ENCODE results near the gene DNAH6. TPM values are rescaled to one million over a fixed set of nuclear protein-coding genes. Genes with fewer than 3 reads are reported as not detected.

The DNAH6 gene
- total RNA-seq, 1 experiment from 2014 or later: 0.32 TPM

GRCh38 chr2:84654414-84654813 lies 138.1 kb downstream of the DNAH6 start:
- Mint-ChIP-seq H3K4me3 (ENCODE audit: unreplicated experiment) (no peak overlapping the region), H3K9me3 (ENCODE audit: unreplicated experiment) (no peaks in the 10 kb centered on the region), H3K27me3 (ENCODE audit: insufficient read depth, unreplicated experiment) (peaks cover under 1% of the 10 kb centered on the region), H3K36me3 (ENCODE audit: insufficient read depth, unreplicated experiment) (no peaks in the 10 kb centered on the region), H3K4me1 (ENCODE audit: low read depth, unreplicated experiment) (no peaks in the 10 kb centered on the region), H3K27ac (ENCODE audit: unreplicated experiment) (no peak overlapping the region)
- Histone ChIP-seq H3K9me3 (no peaks in the 10 kb centered on the region), H3K27me3 (replicated peaks; ENCODE audit: control insufficient read depth, insufficient read depth, low read length) (no peaks in the 10 kb centered on the region), H3K36me3 (ENCODE audit: control insufficient read depth, insufficient read depth, low read length) (no peaks in the 10 kb centered on the region), H3K4me3 (ENCODE audit: low read depth, low read length) (no peak overlapping the region), H3K4me1 (no peaks in the 10 kb centered on the region)
- BruUV-seq (replicated peaks): no TSS peak
- POLR2A ChIA-PET: no interaction called here
- no peak for DNase-seq
- TF ChIP-seq CTCF (IDR thresholded peaks at IDR 0.05; ENCODE audit: insufficient read depth in 1 of 2, low read depth in 1 of 2, low read length in 1 of 2, severe bottlenecking in 1 of 2, unreplicated experiment in 1 of 2): no peak
- CTCF ChIA-PET: no interaction called here
- intact Hi-C loops (cut with micrococcal nuclease; ENCODE audit: unreplicated experiment): no loop called here

DNA sequence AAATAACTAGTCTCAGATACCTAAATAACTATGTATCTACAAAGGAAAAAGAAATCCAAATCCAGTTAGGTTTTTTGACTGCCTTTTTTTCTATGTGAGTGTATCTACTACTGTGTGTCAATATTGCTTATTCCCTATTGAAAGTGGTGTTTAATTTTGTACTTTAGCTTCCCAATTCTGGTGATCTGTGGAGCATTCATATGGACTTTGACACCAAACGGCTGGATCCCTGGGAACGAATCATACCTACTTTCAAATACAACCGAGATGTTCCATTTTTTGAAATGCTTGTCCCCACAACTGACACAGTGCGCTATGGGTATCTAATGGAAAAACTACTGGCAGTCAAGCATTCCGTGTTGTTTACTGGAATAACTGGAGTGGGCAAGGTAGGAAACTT lies 152.8 kb downstream of the DNAH6 start:
- no peaks in the 10 kb centered on the region for H3K9me3 Mint-ChIP-seq (ENCODE audit: unreplicated experiment)

DNA sequence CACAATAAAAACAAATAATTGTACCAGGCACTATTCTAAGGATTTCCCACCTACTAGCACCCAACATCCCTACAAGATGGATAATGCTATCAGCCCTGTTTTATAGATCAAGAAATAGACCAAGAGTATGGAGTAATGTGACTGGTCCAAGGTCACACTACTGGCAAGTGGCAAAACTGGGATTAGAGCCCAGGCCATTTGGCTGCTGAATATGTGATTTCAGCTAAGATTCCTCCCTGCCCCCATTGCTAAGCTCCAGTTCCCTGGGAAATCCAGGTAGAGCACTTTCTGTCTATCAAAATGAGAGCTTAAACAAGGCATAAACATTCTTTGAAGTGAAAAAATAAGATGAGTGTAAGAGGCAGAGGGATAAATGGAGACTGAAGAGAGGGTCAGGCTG lies 157.8 kb downstream of the DNAH6 start:
- DNase-seq: no peak
- H3K27me3 Mint-ChIP-seq (ENCODE audit: insufficient read depth, unreplicated experiment): peaks cover 9% of the 10 kb centered on the region
- no TSS peak for BruUV-seq (replicated peaks)
- Histone ChIP-seq H3K27me3 (replicated peaks; ENCODE audit: control insufficient read depth, insufficient read depth, low read length) (no peaks in the 10 kb centered on the region), H3K4me3 (ENCODE audit: low read depth, low read length) (no peak overlapping the region), H3K36me3 (ENCODE audit: control insufficient read depth, insufficient read depth, low read length) (no peaks in the 10 kb centered on the region), H3K4me1 (no peaks in the 10 kb centered on the region), H3K9me3 (no peaks in the 10 kb centered on the region)
- intact Hi-C loops (cut with micrococcal nuclease; ENCODE audit: unreplicated experiment): no loop called here
- ChIA-PET POLR2A (no interaction called here), CTCF (no interaction called here)
- no peaks in the 10 kb centered on the region for H3K9me3 Mint-ChIP-seq (ENCODE audit: unreplicated experiment)
- TF ChIP-seq CTCF (IDR thresholded peaks at IDR 0.05; ENCODE audit: insufficient read depth in 1 of 2, low read depth in 1 of 2, low read length in 1 of 2, severe bottlenecking in 1 of 2, unreplicated experiment in 1 of 2): no peak
- H3K4me3 Mint-ChIP-seq (ENCODE audit: unreplicated experiment): no peak overlapping the region
- no peaks in the 10 kb centered on the region for H3K4me1 Mint-ChIP-seq (ENCODE audit: low read depth, unreplicated experiment)
- H3K27ac Mint-ChIP-seq (ENCODE audit: unreplicated experiment): no peak overlapping the region
- H3K36me3 Mint-ChIP-seq (ENCODE audit: insufficient read depth, unreplicated experiment): no peaks in the 10 kb centered on the region

More for the DNA sequence above, 152.8 kb downstream of the DNAH6 start:
- H3K4me3 Mint-ChIP-seq (ENCODE audit: unreplicated experiment): no peak overlapping the region
- H3K4me1 Mint-ChIP-seq (ENCODE audit: low read depth, unreplicated experiment): no peaks in the 10 kb centered on the region
- Histone ChIP-seq H3K36me3 (ENCODE audit: control insufficient read depth, insufficient read depth, low read length) (no peaks in the 10 kb centered on the region), H3K9me3 (no peaks in the 10 kb centered on the region), H3K4me1 (no peaks in the 10 kb centered on the region), H3K4me3 (ENCODE audit: low read depth, low read length) (no peak overlapping the region), H3K27me3 (replicated peaks; ENCODE audit: control insufficient read depth, insufficient read depth, low read length) (no peaks in the 10 kb centered on the region)
- CTCF ChIA-PET: interaction anchor here (0.5 kb wide), 1 partner anchor 544 kb away, joined by 3 read pairs; no protein-coding TSS in a partner anchor
- peaks cover 9% of the 10 kb centered on the region for H3K27me3 Mint-ChIP-seq (ENCODE audit: insufficient read depth, unreplicated experiment)
- BruUV-seq (replicated peaks): no TSS peak
- intact Hi-C loops (cut with micrococcal nuclease; ENCODE audit: unreplicated experiment): no loop called here
- POLR2A ChIA-PET: no interaction called here
- H3K36me3 Mint-ChIP-seq (ENCODE audit: insufficient read depth, unreplicated experiment): no peaks in the 10 kb centered on the region
- no peak for TF ChIP-seq CTCF (IDR thresholded peaks at IDR 0.05; ENCODE audit: insufficient read depth in 1 of 2, low read depth in 1 of 2, low read length in 1 of 2, severe bottlenecking in 1 of 2, unreplicated experiment in 1 of 2)
- DNase-seq: no peak
- H3K27ac Mint-ChIP-seq (ENCODE audit: unreplicated experiment): no peak overlapping the region

Data from Caco-2 (cell line).